Activated T-helper 1 cell treated with anti-CD3 and anti-CD28 coated beads, Interleukin-12 subunit alpha, Interleukin-12 subunit beta, Interleukin-2, Interleukin-4 antibody, amounts not matched to agents 30 ng/mL and 10 ng/mL and 1 ng/mL, durations not matched to agents 14 hours and 24 hours and 36 hours (primary cell): ENCODE data around the gene PRDX5. TPM values are rescaled to one million over a fixed set of nuclear protein-coding genes. Genes with fewer than 3 reads are reported as not detected.

Source experiments
- DNase-seq: peaks from one replicate; pipeline ENCODE4 v3.0.0; 2021; ENCODE audit warnings: low spot score
- H3K27ac Mint-ChIP-seq: one replicate; pipeline ENCODE4 v1.8.0; 2021; ENCODE audit warnings: mild to moderate bottlenecking, mixed read lengths
- H3K27me3 Mint-ChIP-seq: one replicate; pipeline ENCODE4 v1.8.0; 2022; ENCODE audit warnings: mild to moderate bottlenecking, moderate library complexity, mixed read lengths; ENCODE audit not compliant: insufficient read depth
- H3K36me3 Mint-ChIP-seq: one replicate; pipeline ENCODE4 v1.8.0; 2021; ENCODE audit warnings: low read depth, mixed read lengths
- H3K4me1 Mint-ChIP-seq: one replicate; pipeline ENCODE4 v1.8.0; 2021; ENCODE audit warnings: low read depth, mixed read lengths
- H3K4me3 Mint-ChIP-seq: one replicate; pipeline ENCODE4 v1.8.0; 2021; ENCODE audit warnings: mild to moderate bottlenecking, moderate library complexity, mixed read lengths
- H3K9me3 Mint-ChIP-seq: one replicate; pipeline ENCODE4 v1.8.0; 2021; ENCODE audit warnings: mixed read lengths
- intact Hi-C: fragments of 100-400 bp; cut with micrococcal nuclease; formaldehyde crosslinking; loops from one replicate; pipeline ENCODE4 v1.15.1; 2024
- total RNA-seq: library from RNA; stranded (reverse); gene quantifications from 2 replicates; pipeline ENCODE4 v1.2.3, GENCODE V29; 2022

The PRDX5 gene
- total RNA-seq, 1 donor from 2014 or later = 100 TPM

- intact Hi-C loops = loop anchor here (1.0 kb wide), 2 partner anchors 9 to 13 kb away; partner anchors contain the start of genes CCDC88B and PRDX5
- no peak overlapping the region for H3K27ac Mint-ChIP-seq
- H3K27me3 Mint-ChIP-seq = no peaks in the 10 kb centered on the region
- peaks cover 16% of the 10 kb centered on the region for H3K4me1 Mint-ChIP-seq
- no peaks in the 10 kb centered on the region for H3K9me3 Mint-ChIP-seq
- H3K4me3 Mint-ChIP-seq = no peak overlapping the region
- H3K36me3 Mint-ChIP-seq = peaks cover 8% of the 10 kb centered on the region
- no peak for DNase-seq
These were observed 13.0 kb downstream of the PRDX5 start for GRCh38 chr11:64330888-64331287.

GRCh38 chr11:64331569-64332371 is 13.8 kb downstream of the PRDX5 start:
- H3K36me3 Mint-ChIP-seq = peaks cover 8% of the 10 kb centered on the region
- no peaks in the 10 kb centered on the region for H3K27me3 Mint-ChIP-seq
- peak overlapping the region; percentile 4 for H3K4me3 Mint-ChIP-seq
- peaks cover 16% of the 10 kb centered on the region for H3K4me1 Mint-ChIP-seq
- peak; percentile 66 for DNase-seq
- intact Hi-C loops = loop anchor here (1.0 kb wide), 2 partner anchors 9 to 13 kb away; partner anchors contain the start of genes CCDC88B and PRDX5
- H3K27ac Mint-ChIP-seq = peak overlapping the region; percentile 85
- no peaks in the 10 kb centered on the region for H3K9me3 Mint-ChIP-seq

GRCh38 chr11:64333556-64333955 is 15.6 kb downstream of the PRDX5 start:
- peaks cover 10% of the 10 kb centered on the region for H3K36me3 Mint-ChIP-seq
- H3K4me3 Mint-ChIP-seq = no peak overlapping the region
- peaks cover 28% of the 10 kb centered on the region for H3K4me1 Mint-ChIP-seq
- no peaks in the 10 kb centered on the region for H3K27me3 Mint-ChIP-seq
- DNase-seq = no peak
- H3K9me3 Mint-ChIP-seq = no peaks in the 10 kb centered on the region
- intact Hi-C loops = no loop called here
- no peak overlapping the region for H3K27ac Mint-ChIP-seq

GRCh38 chr11:64334764-64335735 is 17.1 kb downstream of the PRDX5 start:
- Mint-ChIP-seq H3K4me3 (no peak overlapping the region), H3K27me3 (no peaks in the 10 kb centered on the region), H3K27ac (peak overlapping the region; percentile 76), H3K36me3 (peaks cover 10% of the 10 kb centered on the region), H3K4me1 (peaks cover 39% of the 10 kb centered on the region), H3K9me3 (no peaks in the 10 kb centered on the region)
- intact Hi-C loops = no loop called here
- no peak for DNase-seq

- peaks cover 10% of the 10 kb centered on the region for H3K36me3 Mint-ChIP-seq
- H3K4me1 Mint-ChIP-seq = peaks cover 41% of the 10 kb centered on the region
- intact Hi-C loops = no loop called here
- H3K27ac Mint-ChIP-seq = no peak overlapping the region
- peak overlapping the region; percentile 26 for H3K4me3 Mint-ChIP-seq
- H3K27me3 Mint-ChIP-seq = no peaks in the 10 kb centered on the region
- no peaks in the 10 kb centered on the region for H3K9me3 Mint-ChIP-seq
- no peak for DNase-seq
These were observed 19.8 kb downstream of the PRDX5 start for GRCh38 chr11:64337538-64338249.

- no peaks in the 10 kb centered on the region for H3K9me3 Mint-ChIP-seq
- no peaks in the 10 kb centered on the region for H3K27me3 Mint-ChIP-seq
- peaks cover 41% of the 10 kb centered on the region for H3K4me1 Mint-ChIP-seq
- intact Hi-C loops = no loop called here
- H3K27ac Mint-ChIP-seq = peak overlapping the region; percentile 94
- peak overlapping the region; percentile 91 for H3K4me3 Mint-ChIP-seq
- no peak for DNase-seq
- peaks cover 9% of the 10 kb centered on the region for H3K36me3 Mint-ChIP-seq
These were observed 20.8 kb downstream of the PRDX5 start for GRCh38 chr11:64338716-64339115.

- Mint-ChIP-seq H3K4me1 (peaks cover 41% of the 10 kb centered on the region), H3K9me3 (no peaks in the 10 kb centered on the region), H3K4me3 (peak overlapping the region; percentile 91), H3K27me3 (no peaks in the 10 kb centered on the region), H3K27ac (peak overlapping the region; percentile 94), H3K36me3 (peaks cover 8% of the 10 kb centered on the region)
- intact Hi-C loops = no loop called here
- DNase-seq = no peak
These were observed 21.4 kb downstream of the PRDX5 start for GRCh38 chr11:64339286-64339685.

- Mint-ChIP-seq H3K4me3 (peak within 1 kb of the TSS; percentile 91), H3K9me3 (no peaks in the 10 kb centered on the region), H3K27ac (peak within 1 kb of the TSS; percentile 94), H3K36me3 (peaks cover 8% of the 10 kb centered on the region), H3K27me3 (no peaks in the 10 kb centered on the region), H3K4me1 (peaks cover 39% of the 10 kb centered on the region)
- intact Hi-C loops = loop anchor here (1.0 to 2.0 kb wide), 5 partner anchors 9 to 99 kb away; partner anchors contain the start of genes BAD, ESRRA, FKBP2 and GPR137
- DNase-seq = peak; percentile 82
These were observed 22.0 kb downstream of the PRDX5 start, which contains the start of gene CCDC88B for GRCh38 chr11:64339754-64340408. Gene CCDC88B (plus strand): TSS chr11:64340204. CDS start chr11:64340267, 63 bp downstream.

GRCh38 chr11:64340671-64341335 is 22.9 kb downstream of the PRDX5 start:
- intact Hi-C loops = loop anchor here (1.0 to 2.0 kb wide), 5 partner anchors 10 to 100 kb away; partner anchors contain the start of genes BAD, ESRRA, FKBP2 and GPR137
- Mint-ChIP-seq H3K36me3 (peaks cover 10% of the 10 kb centered on the region), H3K27me3 (no peaks in the 10 kb centered on the region), H3K4me3 (peak overlapping the region; percentile 91), H3K4me1 (peaks cover 32% of the 10 kb centered on the region), H3K9me3 (no peaks in the 10 kb centered on the region), H3K27ac (peak overlapping the region; percentile 94)
- peak; percentile 72 for DNase-seq

- peaks cover 32% of the 10 kb centered on the region for H3K4me1 Mint-ChIP-seq
- intact Hi-C loops = loop anchor here (2.0 kb wide), 1 partner anchor 57 kb away; the partner anchor contains the start of genes BAD and GPR137
These were observed 23.5 kb downstream of the PRDX5 start for GRCh38 chr11:64341429-64341828.

More at GRCh38 chr11:64341429-64341828, 23.5 kb downstream of the PRDX5 start:
- DNase-seq = no peak
- H3K9me3 Mint-ChIP-seq = no peaks in the 10 kb centered on the region
- peaks cover 12% of the 10 kb centered on the region for H3K36me3 Mint-ChIP-seq
- H3K27ac Mint-ChIP-seq = peak overlapping the region; percentile 52
- no peaks in the 10 kb centered on the region for H3K27me3 Mint-ChIP-seq
- H3K4me3 Mint-ChIP-seq = peak overlapping the region; percentile 91
